ENCODE measurements around the gene CADM2. TPM values are rescaled to one million over a fixed set of nuclear protein-coding genes. Genes with fewer than 3 reads are reported as not detected.

CADM2 gene
- total RNA-seq, 1 donor from 2014 or later = 0.55 TPM

GRCh38 chr3:85660451-85660850 lies 701.7 kb downstream of the CADM2 start:
- intact Hi-C loops (cut with DNase I) = no loop called here
- no peaks in the 10 kb centered on the region for H3K27me3 ChIP-seq
- DNase-seq = no peak
- no peaks in the 10 kb centered on the region for H3K9me3 ChIP-seq
- no peaks in the 10 kb centered on the region for H3K4me1 ChIP-seq
- H3K27ac ChIP-seq = no peak overlapping the region
- no peaks in the 10 kb centered on the region for H3K36me3 ChIP-seq
- no peak for ATAC-seq
- no peak overlapping the region for H3K4me3 ChIP-seq
- TF ChIP-seq CTCF (IDR thresholded peaks at IDR 0.05) = no peak

GRCh38 chr3:85662462-85662861 lies 703.7 kb downstream of the CADM2 start:
- intact Hi-C loops (cut with DNase I) = no loop called here
- DNase-seq (no peak), ATAC-seq (no peak)
- Histone ChIP-seq H3K9me3 (no peaks in the 10 kb centered on the region), H3K4me3 (no peak overlapping the region), H3K27ac (no peak overlapping the region), H3K36me3 (no peaks in the 10 kb centered on the region), H3K4me1 (no peaks in the 10 kb centered on the region), H3K27me3 (no peaks in the 10 kb centered on the region)
- no peak for TF ChIP-seq CTCF (IDR thresholded peaks at IDR 0.05)

GRCh38 chr3:85667744-85668143 lies 709.0 kb downstream of the CADM2 start:
- H3K4me1 ChIP-seq = no peaks in the 10 kb centered on the region
- H3K36me3 ChIP-seq = no peaks in the 10 kb centered on the region
- ATAC-seq (no peak), DNase-seq (no peak)
- H3K27ac ChIP-seq = no peak overlapping the region
- TF ChIP-seq CTCF (IDR thresholded peaks at IDR 0.05) = no peak
- no peaks in the 10 kb centered on the region for H3K9me3 ChIP-seq
- intact Hi-C loops (cut with DNase I) = no loop called here
- H3K4me3 ChIP-seq = no peak overlapping the region
- H3K27me3 ChIP-seq = no peaks in the 10 kb centered on the region

GRCh38 chr3:85670634-85671205 lies 711.9 kb downstream of the CADM2 start:
- Histone ChIP-seq H3K4me3 (no peak overlapping the region), H3K36me3 (no peaks in the 10 kb centered on the region), H3K4me1 (no peaks in the 10 kb centered on the region), H3K27ac (no peak overlapping the region), H3K9me3 (no peaks in the 10 kb centered on the region), H3K27me3 (no peaks in the 10 kb centered on the region)
- DNase-seq (no peak), ATAC-seq (no peak)
- no peak for TF ChIP-seq CTCF (IDR thresholded peaks at IDR 0.05)
- intact Hi-C loops (cut with DNase I) = no loop called here

- ATAC-seq = no peak
- H3K27ac ChIP-seq = no peak overlapping the region
- intact Hi-C loops (cut with DNase I) = no loop called here
- no peak overlapping the region for H3K4me3 ChIP-seq
- H3K27me3 ChIP-seq = no peaks in the 10 kb centered on the region
- no peak for DNase-seq
- no peaks in the 10 kb centered on the region for H3K9me3 ChIP-seq
- no peaks in the 10 kb centered on the region for H3K4me1 ChIP-seq
- TF ChIP-seq CTCF (IDR thresholded peaks at IDR 0.05) = no peak
- H3K36me3 ChIP-seq = no peaks in the 10 kb centered on the region
Measured at GRCh38 chr3:85672761-85673160, 714.0 kb downstream of the CADM2 start.

- Histone ChIP-seq H3K4me1 (no peaks in the 10 kb centered on the region), H3K4me3 (no peak overlapping the region), H3K36me3 (no peaks in the 10 kb centered on the region), H3K27ac (no peak overlapping the region), H3K9me3 (no peaks in the 10 kb centered on the region), H3K27me3 (no peaks in the 10 kb centered on the region)
- no peak for ATAC-seq
- intact Hi-C loops (cut with DNase I) = no loop called here
- no peak for TF ChIP-seq CTCF (IDR thresholded peaks at IDR 0.05)
- DNase-seq = no peak
Measured at GRCh38 chr3:85678713-85679112, 719.9 kb downstream of the CADM2 start.

Measured in upper lobe of right lung (tissue), 1 donor.